RCC 7860 (cell line): ENCODE data around the gene PTTG1IP.

Experiments used
- DNase-seq: peaks from one replicate; pipeline ENCODE4 v3.0.0-alpha.2; 2015; ENCODE audit warnings: low spot score
- FAIRE-seq: peaks from 2 replicates; lab custom pipeline; 2012; peaks lifted over from hg19 to GRCh38; lab: Jason Lieb, UNC

PTTG1IP gene

DNA sequence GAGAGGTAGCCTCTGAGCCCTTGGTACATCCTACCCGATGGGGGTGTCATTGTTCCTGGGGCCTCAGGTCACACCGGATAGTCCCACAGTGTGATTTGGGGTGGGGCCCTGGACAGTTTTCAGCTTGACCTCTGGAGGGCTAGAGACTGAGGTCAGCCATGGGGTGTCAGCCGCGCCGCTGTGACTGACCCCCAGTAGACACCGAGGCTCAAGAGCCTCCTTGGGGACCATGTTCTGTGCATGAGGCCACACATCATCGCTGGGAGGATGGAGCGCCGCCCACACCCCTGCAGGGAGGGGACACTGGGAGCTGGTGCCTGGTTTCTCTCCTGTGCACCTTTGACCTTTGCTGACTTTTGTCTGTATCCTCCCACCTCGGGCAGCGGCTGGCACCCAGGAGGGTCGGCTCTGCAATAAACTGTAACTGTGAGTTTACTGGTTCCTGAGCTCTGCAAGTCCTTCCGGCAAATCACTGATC lies 24.6 kb upstream of the PTTG1IP start:
- FAIRE-seq, result no peak
- no peak for DNase-seq

DNA sequence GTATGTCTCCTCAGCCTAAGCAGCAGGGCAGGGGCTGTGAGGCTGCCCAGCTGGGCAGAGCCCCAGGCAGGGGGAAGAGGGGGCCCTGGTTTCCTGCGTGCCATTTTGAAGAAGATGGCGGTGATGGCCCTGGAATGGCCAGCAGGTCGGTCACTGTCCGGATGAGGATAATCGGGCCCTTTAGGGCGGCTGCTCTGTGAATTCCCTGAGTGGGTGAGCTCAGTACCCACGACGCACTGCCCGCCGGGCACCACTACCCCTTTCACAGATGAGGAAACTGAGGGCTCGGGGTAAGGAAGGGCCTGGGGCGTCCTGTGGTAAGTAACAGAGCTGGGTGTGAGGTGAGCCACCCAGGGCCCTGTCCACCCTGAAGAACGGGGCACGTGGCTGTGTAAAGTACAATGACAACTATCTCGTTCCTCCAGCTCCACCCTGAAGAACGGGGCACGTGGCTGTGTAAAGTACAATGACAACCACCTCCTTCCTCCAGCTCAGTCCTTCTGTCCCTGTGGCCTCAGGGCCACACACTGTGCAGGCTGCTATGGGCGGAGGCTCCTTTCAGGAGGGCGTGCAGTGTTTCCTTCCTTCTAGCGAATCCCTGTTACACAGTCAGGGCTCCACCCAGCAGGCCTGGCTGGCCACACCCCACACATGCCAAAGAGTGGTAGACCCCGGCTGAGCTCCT lies 24.0 kb upstream of the PTTG1IP start:
- DNase-seq, result no peak
- no peak for FAIRE-seq

DNA sequence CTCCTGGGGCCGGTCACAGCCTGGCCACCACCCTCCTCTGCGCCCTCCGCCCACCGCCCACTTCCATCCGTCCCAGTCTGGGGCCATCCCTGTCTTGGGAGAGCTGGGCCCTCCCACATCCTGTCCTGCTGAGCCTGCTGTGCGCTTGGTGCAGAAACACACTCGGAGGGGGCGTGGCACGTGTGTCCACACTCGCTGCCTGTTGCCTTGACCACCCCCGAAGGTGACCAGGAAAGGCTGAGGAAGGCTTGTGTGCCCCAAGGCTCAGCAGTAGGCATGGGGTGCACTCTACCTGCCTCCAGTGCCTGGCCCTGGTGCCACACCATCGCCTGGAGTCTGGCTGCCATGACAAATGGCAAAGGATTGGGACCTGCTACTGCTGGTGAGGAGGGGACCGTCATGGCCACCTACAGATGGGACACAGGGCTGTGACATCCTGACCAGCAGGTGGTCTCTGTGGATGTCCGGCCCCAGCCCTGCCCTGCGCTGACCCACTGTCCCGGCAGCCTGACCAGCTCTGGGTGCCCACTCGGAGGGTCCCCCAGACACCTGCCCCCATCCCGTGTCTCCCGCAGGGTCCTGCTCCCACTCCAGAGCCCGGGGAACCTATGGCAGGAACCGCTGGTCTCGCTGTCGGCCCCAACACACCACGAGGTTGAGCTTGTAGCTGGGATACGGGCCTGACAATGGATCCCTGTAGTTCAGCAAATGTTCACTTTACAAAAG lies 23.2 kb upstream of the PTTG1IP start:
- FAIRE-seq (no peak), DNase-seq (no peak)

DNA sequence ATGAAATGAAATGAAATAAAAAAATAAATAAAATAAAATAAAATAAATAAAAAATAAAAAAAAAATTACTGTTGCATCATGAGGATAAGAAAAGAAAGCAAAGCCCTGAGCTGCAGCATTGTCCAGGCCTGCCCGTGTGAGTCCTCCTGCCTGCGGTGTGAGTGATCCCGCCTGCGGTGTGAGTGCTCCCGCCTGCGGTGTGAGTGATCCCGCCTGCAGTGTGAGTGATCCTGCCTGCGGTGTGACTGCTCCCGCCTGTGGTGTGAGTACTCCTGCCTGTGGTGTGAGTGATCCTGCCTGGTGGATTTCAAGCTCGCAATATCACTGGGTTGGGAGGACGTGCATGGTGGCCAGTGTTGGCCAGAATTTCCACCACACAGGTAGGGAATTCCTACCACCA lies 22.4 kb upstream of the PTTG1IP start:
- DNase-seq (no peak), FAIRE-seq (no peak)

DNA sequence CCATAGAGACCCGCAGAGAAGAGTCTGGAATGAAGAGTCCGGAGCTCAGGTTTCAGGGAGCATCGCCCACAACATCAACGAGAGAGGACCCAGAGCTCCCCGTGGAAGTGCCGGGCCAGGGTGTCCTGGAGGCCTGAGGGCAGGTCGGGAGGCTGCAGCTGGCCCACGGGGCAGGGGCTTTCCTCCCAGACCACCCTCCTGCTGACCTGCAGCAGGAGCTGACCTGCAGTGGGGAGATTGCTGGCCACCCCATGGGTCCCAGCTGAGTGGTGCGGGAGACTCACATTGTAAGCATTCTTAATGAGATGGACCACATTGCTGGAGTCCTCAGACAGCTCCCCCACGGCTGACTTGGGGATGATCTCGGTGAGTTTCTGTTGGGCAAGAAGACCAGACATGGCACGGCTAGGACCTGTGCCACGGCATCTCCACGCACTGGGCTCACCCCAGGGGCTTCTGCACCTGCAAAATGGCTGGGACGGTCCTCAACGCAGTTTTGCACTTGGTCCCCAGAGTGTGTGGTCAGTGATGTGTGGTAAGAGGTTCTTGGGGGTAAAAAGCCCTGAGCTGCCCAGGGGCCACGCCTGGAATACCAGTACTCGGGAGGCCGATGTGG lies 21.3 kb upstream of the PTTG1IP start:
- DNase-seq (no peak), FAIRE-seq (no peak)

DNA sequence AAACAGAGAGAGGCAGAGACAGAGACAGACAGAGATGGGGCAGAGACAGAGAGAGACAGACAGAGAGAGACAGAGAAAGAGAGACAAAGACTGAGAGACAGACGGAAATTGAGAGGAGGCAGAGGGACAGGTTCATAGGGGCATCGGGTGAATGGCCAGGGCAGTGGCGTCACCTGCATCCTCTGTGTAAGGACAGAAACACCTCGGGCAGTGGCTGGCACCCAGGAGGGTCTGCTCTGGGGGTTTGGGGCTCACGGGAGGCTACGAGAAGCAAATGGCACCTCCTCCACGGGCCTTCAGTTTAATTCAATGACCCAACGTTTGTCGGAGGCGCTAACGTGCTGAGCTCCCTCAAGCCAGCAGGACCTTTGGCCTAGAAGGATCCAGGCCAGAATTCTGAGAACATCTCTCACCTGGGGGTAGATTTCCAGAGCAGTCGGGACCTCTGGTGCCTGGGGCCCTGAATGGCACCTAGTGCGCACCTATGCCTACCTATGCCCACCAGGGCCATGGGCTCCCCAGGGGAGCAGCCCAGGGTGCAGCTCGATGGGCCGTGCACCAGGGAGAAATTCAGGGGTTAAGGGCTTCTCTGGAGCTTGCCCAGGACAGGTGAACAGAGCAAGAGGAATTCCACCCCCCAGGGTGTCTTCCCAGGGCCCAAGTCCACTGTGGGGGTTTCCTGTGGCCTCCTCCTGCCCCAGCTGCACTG lies 20.6 kb upstream of the PTTG1IP start:
- no peak for FAIRE-seq

DNA sequence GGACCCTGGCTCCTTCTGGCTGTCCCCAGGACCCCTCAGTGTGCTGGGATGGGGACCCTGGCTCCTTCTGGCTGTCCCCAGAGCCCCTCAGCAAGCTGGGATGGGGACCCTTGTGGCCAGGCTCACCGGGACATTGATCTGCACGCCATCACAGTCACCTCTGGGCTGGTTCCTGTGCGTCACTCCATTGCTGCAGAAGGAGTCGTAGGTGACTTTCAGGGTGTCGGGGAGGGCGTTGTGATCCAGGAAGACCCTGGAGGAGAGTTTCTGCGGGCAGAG lies 19.7 kb upstream of the PTTG1IP start:
- DNase-seq (no peak), FAIRE-seq (no peak)

More for the DNA sequence above, 20.6 kb upstream of the PTTG1IP start:
- no peak for DNase-seq

DNA sequence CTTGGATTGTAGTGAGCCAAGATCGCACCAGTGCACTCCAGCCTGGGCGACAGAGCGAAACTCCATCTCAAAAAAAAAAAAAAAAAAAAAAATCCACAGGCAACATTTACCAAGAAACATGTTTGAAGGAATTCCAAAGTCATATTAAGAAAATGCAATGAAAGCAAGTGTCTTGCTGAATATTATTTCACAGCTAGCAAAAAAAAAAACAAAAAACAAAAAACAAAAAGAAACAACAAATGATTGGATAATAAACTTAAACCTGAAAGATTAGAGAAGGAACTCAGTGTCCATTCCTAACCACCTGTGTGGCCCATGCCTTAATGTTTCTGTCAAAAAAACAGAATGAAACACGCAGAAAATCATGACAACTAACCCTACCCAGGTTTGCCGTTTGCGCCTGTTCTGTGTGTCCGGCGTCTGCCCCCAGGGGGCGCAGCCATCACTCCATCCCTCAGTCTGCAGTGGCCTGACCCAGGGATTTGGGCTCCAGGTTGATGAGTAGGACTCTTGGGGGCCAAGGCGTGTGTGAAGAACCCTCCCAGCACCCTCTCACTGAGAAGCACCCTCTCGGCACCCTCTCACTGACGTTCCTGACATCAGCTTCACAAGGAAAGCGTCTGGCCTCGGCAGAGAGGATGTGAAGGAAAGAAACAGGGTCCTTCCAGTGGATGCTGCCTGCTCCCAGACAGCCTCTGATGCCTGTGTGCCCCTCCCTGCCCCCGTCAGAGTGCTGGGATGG lies 19.2 kb upstream of the PTTG1IP start:
- DNase-seq, result no peak
- no peak for FAIRE-seq

DNA sequence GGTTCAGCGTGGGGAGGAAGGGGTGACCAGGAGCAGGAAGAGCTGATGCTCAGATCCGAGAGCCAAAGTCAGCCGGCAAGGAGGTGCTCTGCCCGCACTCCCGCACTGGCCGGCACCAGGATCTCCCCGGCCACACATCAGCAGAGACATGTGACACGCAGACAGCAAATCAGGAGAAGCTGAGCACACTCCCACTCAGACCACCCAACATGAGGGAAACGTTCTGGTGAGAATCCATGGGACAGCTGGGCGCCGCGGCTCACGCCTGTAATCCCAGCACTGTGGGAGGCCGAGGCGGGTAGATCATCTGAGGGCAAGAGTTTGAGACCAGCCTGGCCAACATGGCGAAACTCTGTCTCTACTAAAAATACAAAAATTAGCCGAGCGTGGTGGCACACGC lies 18.6 kb upstream of the PTTG1IP start:
- DNase-seq (no peak), FAIRE-seq (no peak)

DNA sequence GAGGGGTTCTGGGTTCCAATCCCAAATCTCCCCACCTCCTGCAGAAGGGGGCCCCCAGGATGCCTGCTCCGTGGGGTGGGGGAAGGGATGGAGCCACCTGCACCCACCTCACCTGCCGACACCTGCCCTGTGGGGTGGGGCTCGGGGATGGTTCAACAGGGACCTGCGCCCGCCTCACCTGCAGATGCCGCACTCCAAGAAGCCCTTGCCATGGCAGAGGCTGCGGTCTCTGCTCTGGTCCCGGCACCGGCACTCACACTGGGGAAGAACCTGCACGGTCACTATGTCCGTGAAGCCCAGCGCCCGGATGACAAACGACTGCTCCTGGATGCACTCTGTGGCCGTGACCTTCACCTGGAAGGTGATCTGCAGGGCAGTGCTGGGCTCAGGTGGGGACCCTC lies 18.1 kb upstream of the PTTG1IP start:
- no peak for FAIRE-seq

DNA sequence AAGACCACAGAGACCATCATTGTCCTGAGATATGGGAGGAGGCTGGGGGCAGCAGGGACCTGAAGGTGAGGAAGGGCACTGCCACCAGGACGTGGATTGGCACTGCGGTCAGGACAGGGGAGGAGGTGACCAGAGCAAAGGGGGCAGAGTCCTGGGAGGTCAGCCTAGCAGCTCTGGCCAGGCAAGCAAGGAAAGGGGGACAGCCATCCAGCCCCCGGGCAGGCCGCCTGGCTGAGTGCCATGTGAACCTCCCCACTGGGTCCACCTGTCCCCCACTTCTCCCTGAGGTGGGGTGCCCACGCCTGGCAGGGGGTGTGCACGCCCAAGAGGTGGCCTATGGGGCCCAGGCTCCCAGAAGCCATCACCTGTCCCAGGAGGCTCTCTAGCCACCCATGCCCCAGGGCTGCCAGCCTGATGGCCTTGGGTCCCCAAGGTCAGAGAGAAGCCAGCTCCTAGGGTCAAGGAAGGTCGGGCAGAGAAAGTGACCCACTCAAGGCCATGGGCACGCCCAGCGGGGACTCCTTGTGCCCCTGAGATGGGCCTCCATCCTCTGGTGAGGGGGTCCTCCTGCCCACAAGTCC lies 17.6 kb upstream of the PTTG1IP start:
- DNase-seq (no peak), FAIRE-seq (no peak)

More for the DNA sequence above, 18.1 kb upstream of the PTTG1IP start:
- no peak for DNase-seq

DNA sequence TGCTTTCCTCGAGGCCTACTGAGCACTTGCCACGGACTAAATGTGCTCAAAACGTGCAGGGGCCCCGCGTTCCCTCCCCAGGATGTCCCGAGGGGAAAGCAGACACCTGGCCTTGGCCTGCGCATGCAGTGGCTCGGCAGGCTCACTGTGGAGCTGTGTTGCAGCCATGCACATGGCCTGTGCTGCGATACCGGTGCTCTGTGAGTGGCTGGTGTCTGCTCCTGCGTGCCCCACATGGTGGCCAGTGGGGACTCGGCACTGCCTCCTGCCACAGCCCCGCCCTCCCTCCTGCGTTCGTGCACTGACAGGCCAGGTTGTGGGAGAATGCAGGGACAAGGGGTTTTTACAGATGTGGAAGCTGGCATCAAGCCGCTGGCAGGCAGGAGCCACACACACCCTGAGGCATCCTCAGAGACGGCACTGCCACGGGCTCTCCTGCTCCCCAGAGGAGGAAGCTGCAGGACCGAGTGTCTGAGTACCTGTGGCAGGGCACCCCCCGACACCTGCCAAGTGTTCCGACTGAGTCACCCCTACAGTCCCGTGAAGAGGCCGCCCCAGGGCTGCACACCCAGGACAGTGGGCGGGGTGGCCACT lies 16.9 kb upstream of the PTTG1IP start:
- no peak for DNase-seq

DNA sequence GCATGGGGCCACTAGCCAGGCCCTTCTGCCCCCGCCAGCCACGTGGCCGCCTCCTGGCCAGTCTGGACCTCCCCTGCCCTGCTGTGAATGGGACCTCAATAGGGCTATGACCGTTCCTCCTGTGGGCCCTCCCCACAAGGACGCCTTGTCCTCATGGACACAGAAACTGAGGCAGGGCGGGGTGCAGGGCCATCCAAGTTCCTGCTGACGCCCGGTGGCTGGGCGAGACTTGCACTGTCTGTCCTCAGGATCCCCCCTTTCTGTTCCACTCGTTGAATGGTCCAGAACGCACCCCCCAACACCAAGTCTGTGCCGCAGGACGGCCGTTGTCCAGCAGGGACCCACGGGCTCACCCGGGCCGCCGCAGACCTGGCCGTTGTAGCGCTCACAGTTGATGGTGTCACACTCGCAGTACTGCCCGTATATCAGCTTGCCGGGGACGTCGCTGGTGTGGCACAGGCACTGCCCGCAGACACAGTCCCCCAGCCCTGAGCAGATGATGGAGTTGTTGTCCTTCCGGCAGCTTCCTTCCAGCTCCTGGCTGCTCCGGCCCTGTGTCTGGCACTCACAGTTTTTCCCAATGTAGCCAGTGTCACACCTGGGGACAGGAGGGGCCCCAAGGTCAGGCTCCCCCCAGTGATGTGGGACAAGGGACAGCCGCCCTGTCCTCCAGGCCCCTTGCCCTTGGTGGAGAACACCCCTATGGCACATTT lies 16.3 kb upstream of the PTTG1IP start:
- DNase-seq, result no peak
- FAIRE-seq, result no peak

More for the DNA sequence above, 16.9 kb upstream of the PTTG1IP start:
- no peak for FAIRE-seq

DNA sequence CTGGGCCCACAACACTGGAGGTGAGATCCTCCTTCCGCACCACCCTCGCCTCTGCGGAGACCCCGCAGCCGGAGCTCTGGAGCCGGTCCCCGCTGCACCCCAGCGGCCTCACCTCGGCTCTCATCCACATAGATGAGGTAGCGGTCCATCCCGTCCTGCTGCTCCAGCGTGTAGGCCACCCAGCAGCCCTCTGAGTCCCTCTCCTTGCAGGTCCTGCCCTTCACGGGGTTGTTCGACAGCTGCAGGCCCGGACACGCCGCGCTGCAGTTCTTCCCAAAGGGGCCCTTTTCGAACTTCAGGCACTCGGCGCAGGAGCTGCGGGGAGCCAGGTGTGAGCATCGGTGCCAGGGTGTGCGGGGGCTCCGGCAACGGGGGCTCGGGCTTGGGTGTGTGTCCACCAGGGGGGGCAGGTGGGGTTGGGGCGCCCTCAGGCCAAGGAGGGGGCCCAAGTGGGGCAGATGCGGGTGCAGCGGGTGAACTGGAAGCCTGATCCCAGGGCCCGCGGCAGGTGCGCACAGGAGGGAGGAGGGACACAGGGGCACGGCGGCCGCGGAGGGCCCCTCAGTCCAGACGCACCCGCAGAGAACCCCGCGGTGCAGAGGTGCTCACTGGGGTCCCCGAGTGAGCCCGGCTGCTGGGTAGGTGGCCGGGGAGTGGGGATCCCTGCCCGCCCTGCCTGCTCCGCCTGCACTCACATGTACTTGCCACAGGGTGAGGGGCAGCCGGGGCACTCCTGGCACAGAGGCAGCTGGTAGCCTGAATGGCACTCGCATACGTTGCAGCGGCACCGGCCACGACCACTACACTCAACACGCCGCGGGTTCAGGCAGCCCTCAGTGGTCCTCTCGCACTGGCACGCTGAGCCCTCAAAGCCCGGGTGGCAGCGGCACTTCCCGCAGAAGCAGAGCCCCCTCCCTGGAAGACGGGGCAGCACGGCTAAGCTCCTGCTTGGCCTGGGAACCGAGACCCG lies 15.4 kb upstream of the PTTG1IP start:
- DNase-seq, result no peak
- no peak for FAIRE-seq

DNA sequence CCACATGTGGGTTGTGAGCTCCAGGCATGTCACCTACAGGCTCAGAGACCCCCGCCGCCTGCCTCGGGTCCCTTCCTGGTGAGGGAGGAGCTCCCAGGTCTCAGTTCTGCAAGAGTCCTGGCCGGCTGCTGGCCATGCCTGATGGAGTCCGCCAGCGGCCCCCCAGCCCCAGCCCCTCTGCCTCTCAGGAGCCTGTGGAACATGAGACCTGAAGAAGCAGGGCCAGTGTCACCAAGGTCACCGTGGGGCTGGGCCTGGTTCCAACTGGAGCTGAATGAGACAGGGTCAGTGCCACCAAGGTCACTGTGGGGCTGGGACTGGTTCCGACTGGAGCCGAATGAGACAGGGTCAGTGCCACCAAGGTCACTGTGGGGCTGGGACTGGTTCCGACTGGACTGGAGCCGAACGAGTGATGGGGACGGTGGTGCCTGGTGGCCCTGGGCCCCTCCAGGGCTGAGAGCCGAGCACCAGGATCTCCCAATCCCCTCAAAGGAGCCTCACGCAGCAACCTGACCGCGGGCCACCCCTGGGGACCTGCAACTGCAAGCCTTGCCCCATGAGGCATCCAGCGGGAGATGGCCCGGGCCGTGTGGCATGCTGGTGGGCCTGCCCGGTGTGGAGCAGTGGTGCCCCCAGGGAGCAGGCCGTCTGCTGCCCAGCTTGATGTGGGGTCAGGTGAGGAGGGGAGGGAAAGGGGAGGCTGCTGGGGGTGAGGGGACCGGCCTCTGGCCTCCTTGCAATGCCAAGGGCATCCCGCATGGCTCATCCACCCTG lies 14.5 kb upstream of the PTTG1IP start:
- DNase-seq (no peak), FAIRE-seq (no peak)

DNA sequence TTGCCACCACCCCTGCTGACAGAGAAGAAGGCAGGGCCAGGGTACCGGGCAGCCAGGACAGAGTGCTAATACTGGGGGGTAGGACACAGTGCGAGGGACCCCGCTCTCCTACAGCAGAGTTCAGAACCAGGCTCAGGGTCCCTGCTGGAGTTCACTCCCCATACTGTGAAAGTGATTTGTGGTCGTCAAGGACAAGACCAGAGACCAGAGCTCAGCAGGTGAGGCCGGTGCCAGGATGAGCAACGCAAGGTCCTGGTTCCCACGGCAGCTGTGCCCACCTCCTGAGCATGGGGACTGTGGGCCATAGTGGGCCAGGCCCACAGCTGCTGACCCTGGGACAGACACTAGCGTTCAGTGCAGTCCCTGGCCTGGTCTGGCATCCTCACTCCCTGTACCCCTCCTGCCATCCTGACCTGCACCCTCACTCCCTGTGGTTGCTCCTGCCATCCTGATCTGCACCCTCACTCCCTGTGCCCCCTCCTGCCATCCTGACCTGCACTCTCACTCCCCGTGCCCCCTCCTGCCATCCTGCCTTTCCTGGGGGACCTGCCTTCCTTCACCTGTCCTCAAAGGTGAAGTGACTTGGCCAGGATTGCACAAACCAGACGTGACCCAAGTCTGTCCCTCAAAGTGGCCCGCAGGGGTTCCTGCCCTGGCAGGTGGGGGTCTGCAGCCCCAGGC lies 13.8 kb upstream of the PTTG1IP start:
- DNase-seq (no peak), FAIRE-seq (no peak)
